ENCODE measurements around the gene UBAP2L. TPM values are rescaled to one million over a fixed set of nuclear protein-coding genes. Genes with fewer than 3 reads are reported as not detected.
"Not testable (repeated sequence)": the region's sequence is repeated elsewhere in the genome, so short reads cannot be mapped to it uniquely, and the experiment has no call there.

The UBAP2L gene
- total and polyA plus RNA-seq, 9 of the 15 experiments (the other 6 are each of a cell fraction or from before 2014, with no cell fraction given): 75.0 to 245 (median 119) TPM

GRCh38 chr1:154225370-154225769 is 4.6 kb downstream of the UBAP2L start (continued):
- TF ChIP-seq PHF8 (IDR thresholded peaks at IDR 0.05; ENCODE audit: borderline replicate concordance, low read length): no peak

GRCh38 chr1:154231112-154231511 is 10.4 kb downstream of the UBAP2L start:
- intact Hi-C loops (cut with micrococcal nuclease); H3K9me3 ChIP-seq (replicated peaks; ENCODE audit: control insufficient read depth, insufficient read depth, low read depth, low read length); H3K4me3 ChIP-seq; FAIRE-seq; H3K4me1 ChIP-seq (replicated peaks in 1 of 2; ENCODE audit: control insufficient read depth in 2 of 2, insufficient read depth in 2 of 2, low read length in 2 of 2); H2AFZ ChIP-seq (ENCODE audit: low read depth, low read length); H3K4me2 ChIP-seq (ENCODE audit: insufficient read depth, low read length); H3K9ac ChIP-seq (ENCODE audit: insufficient read depth in 1 of 2, low read depth in 2 of 2, low read length in 2 of 2); ATAC-seq; CTCF ChIA-PET (ENCODE audit: low intra/inter-chr PET ratio); H3K27ac ChIP-seq (ENCODE audit: extremely low read depth, low read depth, low read length); H3K27me3 ChIP-seq (ENCODE audit: control insufficient read depth in 2 of 2, insufficient read depth in 2 of 2, low read length in 2 of 2); in situ Hi-C loops (cut with MboI); H4K20me1 ChIP-seq (replicated peaks; ENCODE audit: control insufficient read depth, insufficient read depth, low read length); DNase-seq (ENCODE audit: extremely low read depth in 1 of 4, low spot score in 3 of 4); BruUV-seq (replicated peaks); H3K9me1 ChIP-seq (ENCODE audit: control insufficient read depth, insufficient read depth, low read length): not testable (repeated sequence)
- POLR2A ChIA-PET: interaction anchor here (0.7 to 6.4 kb wide), 2 partner anchors 11 to 103 kb away, joined by 4 to 32 read pairs; partner anchors contain the start of gene UBAP2L
- peaks cover 96% of the 10 kb centered on the region for H3K36me3 ChIP-seq (ENCODE audit: control insufficient read depth, insufficient read depth, low read length)
- peaks cover 75% of the 10 kb centered on the region for H3K79me2 ChIP-seq (ENCODE audit: control insufficient read depth, insufficient read depth, low read length)
- 95% methylated on average over 2 of the region's 3 CpGs for WGBS (ENCODE audit: insufficient coverage, low coverage, missing lambda C conversion rate)

- H2AFZ ChIP-seq (ENCODE audit: low read depth, low read length); CTCF ChIA-PET (ENCODE audit: low intra/inter-chr PET ratio); H3K27ac ChIP-seq (ENCODE audit: extremely low read depth, low read depth, low read length); H3K9ac ChIP-seq (ENCODE audit: insufficient read depth in 1 of 2, low read depth in 2 of 2, low read length in 2 of 2); H3K4me3 ChIP-seq; H3K9me1 ChIP-seq (ENCODE audit: control insufficient read depth, insufficient read depth, low read length); ATAC-seq; FAIRE-seq; H3K27me3 ChIP-seq (ENCODE audit: control insufficient read depth in 2 of 2, insufficient read depth in 2 of 2, low read length in 2 of 2); H3K4me1 ChIP-seq (replicated peaks in 1 of 2; ENCODE audit: control insufficient read depth in 2 of 2, insufficient read depth in 2 of 2, low read length in 2 of 2); H3K9me3 ChIP-seq (replicated peaks; ENCODE audit: control insufficient read depth, insufficient read depth, low read depth, low read length); BruUV-seq (replicated peaks); in situ Hi-C loops (cut with MboI); H4K20me1 ChIP-seq (replicated peaks; ENCODE audit: control insufficient read depth, insufficient read depth, low read length); H3K4me2 ChIP-seq (ENCODE audit: insufficient read depth, low read length); DNase-seq (ENCODE audit: extremely low read depth in 1 of 4, low spot score in 3 of 4); intact Hi-C loops (cut with micrococcal nuclease): not testable (repeated sequence)
- POLR2A ChIA-PET: interaction anchor here (1.0 to 6.4 kb wide), 2 partner anchors 8 to 13 kb away, joined by 3 to 32 read pairs; partner anchors contain the start of gene UBAP2L
- 86% methylated on average over 10 of the region's 12 CpGs for WGBS (ENCODE audit: insufficient coverage, low coverage, missing lambda C conversion rate)
- peaks cover 77% of the 10 kb centered on the region for H3K79me2 ChIP-seq (ENCODE audit: control insufficient read depth, insufficient read depth, low read length)
- peaks cover 96% of the 10 kb centered on the region for H3K36me3 ChIP-seq (ENCODE audit: control insufficient read depth, insufficient read depth, low read length)
Observed at GRCh38 chr1:154233127-154233526, 12.4 kb downstream of the UBAP2L start.
